Spleen (tissue), 7 donors: ENCODE measurements around the gene ATP2B2.

Experiments used
- POLR2A ChIP-seq, 3 donors: fragments of 450-650 bp; IDR thresholded peaks; one replicate each; pipeline ENCODE4 v1.5.1; 2017; ENCODE audit warnings: antibody characterized with exemption in 3 of 3, mild to moderate bottlenecking in 1 of 3
- POLR2AphosphoS5 ChIP-seq, 3 donors: sonication (generic); formaldehyde crosslinking; IDR thresholded peaks; one replicate each; pipeline ENCODE4 v1.5.1; 2017; ENCODE audit warnings: antibody characterized with exemption in 3 of 3
- TF ChIP-seq, protein P1 (sequence below), 11 experiments: fragments of 200-600 bp in 7 of 11; fragments of 450-650 bp in 4 of 11; sonication (generic) in 4 of 11; IDR thresholded peaks in 8 of 11; conservative IDR thresholded peaks in 3 of 11; 1 replicate in 7 of 11; 2 replicates in 4 of 11; pipeline versions ENCODE4 v1.4.0 to v1.8.0; 2016 to 2021; ENCODE audit warnings: antibody characterized with exemption in 11 of 11, inconsistent platforms in 4 of 11, mild to moderate bottlenecking in 1 of 11
- donor health status: DM: no; HTN: no; CAD: no; lungs with moderate emphysema.
- donor health status: DM: no; HTN: no; CAD: no.
- donor health status: DM: no; HTN: no; CAD: no.

- TF ChIP-seq, protein P1, sequence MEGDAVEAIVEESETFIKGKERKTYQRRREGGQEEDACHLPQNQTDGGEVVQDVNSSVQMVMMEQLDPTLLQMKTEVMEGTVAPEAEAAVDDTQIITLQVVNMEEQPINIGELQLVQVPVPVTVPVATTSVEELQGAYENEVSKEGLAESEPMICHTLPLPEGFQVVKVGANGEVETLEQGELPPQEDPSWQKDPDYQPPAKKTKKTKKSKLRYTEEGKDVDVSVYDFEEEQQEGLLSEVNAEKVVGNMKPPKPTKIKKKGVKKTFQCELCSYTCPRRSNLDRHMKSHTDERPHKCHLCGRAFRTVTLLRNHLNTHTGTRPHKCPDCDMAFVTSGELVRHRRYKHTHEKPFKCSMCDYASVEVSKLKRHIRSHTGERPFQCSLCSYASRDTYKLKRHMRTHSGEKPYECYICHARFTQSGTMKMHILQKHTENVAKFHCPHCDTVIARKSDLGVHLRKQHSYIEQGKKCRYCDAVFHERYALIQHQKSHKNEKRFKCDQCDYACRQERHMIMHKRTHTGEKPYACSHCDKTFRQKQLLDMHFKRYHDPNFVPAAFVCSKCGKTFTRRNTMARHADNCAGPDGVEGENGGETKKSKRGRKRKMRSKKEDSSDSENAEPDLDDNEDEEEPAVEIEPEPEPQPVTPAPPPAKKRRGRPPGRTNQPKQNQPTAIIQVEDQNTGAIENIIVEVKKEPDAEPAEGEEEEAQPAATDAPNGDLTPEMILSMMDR (IDR thresholded peaks at IDR 0.05 in 8 of 11, conservative IDR thresholded peaks at IDR 0.05 in 3 of 11), result no peak
- no peak for TF ChIP-seq POLR2AphosphoS5 (IDR thresholded peaks at IDR 0.05)
- no peak for TF ChIP-seq POLR2A (IDR thresholded peaks at IDR 0.05)
Observed at GRCh38 chr3:10364806-10365205, 140.6 kb downstream of the ATP2B2 start.
